ENCODE data around the gene NUP210. TPM values are rescaled to one million over a fixed set of nuclear protein-coding genes. Genes with fewer than 3 reads are reported as not detected.

NUP210 gene
- total RNA-seq, 1 donor from 2014 or later = 1.9 TPM

DNA sequence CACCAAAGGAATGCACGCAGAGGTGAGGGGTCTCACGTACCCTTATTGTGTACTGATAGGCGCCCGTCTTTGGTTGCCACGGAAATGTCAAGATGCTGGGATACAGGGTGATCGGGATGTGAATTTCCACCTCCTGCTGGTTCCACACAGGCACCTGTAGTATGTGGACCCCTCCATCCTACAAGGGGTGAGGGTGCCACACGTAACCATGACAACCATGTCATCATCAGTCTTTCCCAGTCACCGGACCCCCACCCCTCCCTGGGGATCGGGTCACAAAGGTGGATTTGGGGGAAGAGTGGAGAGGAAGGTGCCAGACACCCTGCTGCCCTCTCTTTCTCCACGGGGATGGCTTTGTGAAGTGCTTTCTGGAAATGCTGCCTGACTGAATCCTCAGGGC is 44.7 kb downstream of the NUP210 start:
- no peak for DNase-seq (ENCODE audit: low spot score)

DNA sequence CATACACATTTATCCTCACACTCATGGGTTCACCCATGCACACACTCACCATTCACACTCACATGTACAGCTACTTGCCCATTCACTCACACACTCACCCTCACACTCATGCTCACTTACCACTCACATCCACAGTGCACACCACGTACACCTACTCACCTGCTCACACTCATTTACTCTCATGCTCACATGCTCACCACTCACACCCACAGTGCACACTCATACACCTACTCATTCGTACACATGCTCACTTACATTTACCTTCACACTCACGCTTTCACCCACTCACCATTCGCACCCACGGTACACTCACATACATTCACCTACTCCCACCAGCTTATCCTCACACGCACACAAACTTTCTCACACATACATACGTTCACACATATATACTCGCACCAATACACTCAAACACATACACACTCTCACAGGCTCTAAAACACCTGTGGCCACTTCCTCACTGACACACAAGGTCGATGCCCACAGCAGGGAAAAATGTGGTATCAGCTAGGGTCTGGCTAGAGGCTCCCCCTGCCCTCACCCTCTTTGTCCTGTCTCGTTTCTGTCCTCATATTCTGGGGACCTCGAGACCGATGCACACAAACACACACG is 46.0 kb downstream of the NUP210 start:
- no peak for DNase-seq (ENCODE audit: low spot score)

DNA sequence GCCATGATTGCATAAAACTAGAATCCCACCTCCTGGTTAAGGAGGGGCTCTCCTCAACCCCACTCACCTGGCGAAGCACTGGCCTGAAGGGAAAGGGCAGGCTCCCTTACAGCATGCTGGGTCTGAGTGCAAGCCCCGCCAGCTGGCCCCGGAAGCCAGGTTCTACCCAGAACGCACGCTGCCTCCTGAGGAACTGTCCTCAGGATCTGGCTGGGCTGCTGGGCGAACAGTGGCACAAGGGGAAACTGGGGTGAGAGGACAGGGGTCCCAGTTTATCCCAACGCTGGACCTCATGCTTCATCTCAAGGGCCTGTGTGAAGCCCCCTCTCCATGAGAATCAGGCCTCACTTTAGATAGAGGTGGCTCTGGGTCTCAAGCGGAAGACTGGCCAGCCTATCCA is 47.5 kb downstream of the NUP210 start:
- no peak for DNase-seq (ENCODE audit: low spot score)

DNA sequence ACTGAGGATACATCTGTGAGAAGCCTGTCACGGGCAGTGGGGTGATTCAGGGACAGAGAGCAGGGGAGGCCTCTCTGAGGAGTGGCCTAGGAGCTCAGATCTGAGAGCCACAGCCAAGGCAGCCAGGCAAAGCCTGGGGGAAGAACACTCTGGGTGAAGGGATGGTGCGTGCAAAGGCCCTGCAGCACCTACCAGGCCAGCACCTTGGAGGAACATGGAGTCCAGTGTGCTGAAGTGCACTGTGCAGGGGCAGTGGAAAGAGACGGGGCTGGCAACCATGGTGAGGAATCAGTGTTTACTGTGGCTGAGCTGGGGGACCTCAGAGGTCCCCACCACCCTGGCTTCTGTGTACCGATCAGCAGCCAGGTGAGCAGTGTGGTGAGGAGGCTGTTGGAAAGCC is 48.0 kb downstream of the NUP210 start:
- DNase-seq (ENCODE audit: low spot score) = no peak

DNA sequence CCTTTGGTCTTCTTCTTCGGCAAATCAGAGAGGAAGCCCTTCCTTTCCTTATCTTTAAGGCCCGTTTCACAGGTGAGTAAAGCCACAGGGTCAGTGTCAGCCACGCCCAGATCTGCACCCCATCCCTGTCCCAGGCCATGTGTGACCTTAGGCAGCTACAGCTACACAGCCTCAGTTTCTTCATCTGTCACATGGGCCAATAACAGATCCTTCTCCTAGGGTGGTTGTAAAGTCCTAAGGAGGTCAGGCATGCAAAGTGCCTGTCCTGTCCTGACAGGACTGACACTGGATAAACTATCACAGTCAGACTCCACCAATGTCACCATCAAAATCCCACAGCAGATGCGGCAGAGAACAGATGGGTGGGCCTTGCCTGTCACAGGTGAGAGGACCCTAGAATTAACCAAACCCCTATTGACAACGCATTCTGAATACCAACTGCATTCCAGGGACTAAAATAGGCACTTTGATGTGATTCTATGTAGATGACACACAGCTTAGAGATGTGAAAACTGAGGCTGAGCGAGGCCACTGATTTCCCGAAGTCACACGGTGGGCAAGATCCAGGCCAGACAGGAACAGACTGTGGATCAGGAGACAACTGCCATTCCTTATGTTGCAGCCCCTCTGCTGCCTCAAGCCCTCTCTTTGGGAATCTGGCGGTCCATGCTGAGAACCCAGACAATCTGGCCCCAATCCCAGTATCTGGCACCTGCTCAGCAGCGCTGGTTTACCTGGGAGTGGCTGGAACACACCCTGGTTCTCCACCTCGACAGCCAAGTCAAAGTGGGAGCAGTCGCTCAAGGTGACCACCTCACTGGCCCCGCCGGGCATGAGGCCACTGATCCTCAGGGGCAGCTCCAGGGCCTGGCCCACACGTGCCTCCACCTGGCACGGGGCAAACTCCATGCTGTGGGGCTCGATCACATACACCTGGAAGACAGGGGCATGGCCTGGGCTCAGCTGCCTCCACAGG is 48.7 kb downstream of the NUP210 start:
- no peak for DNase-seq (ENCODE audit: low spot score)

DNA sequence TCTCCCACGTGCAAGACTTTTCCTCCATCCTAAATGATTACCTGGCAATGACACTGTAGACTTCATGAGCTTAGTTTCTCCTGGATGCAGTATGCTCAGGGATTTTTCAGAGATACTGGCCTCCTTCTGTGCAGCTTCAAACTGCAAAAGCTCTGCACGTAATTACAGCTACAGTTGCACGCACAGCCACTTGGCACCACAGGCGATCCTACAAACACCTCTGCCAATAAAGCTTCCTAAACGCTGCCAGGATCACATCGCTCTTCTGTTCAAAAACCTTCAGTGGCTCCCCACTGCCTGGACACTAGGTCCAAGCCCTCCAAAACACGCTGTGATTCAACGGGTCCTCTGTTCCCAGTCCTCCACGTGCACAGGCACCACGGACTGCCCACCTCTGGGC is 49.5 kb downstream of the NUP210 start:
- no peak for DNase-seq (ENCODE audit: low spot score)

DNA sequence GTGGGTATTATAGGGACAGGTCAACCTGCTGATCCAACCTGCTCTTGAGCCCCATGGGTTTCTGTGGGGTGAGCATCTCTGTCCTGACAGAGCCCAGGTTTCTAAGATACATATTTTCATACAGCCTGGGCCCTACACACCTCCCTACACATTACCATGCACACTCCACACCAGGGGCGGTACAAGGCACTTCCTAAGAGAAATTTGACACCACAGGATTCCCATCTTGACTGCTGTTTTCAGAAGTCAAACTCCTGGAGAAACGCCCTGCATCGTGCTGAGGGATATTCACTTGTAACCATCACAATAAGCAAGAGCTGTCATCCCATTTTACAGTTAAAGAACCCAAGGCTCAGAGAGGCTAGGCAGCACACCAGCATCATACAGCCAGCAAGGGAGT is 50.1 kb downstream of the NUP210 start:
- DNase-seq (ENCODE audit: low spot score) = no peak

DNA sequence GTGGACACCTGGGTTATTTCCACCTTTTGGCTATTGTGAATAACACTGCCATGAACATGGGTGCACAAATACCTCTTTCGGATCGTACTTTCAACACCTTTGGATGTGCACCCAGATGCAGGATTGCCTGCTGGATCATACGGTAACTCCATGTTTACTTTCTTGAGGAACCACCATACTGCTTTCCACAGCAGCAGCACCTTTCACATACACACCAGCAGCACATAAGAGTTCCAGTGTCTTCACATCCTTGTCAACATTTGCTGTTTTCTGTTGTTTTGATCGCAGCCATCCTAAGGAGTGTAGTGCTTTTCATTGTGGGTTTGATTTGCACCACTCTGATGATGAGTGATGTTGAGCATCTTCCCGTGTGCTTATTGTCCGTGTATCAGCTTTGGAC is 51.3 kb downstream of the NUP210 start:
- no peak for DNase-seq (ENCODE audit: low spot score)

DNA sequence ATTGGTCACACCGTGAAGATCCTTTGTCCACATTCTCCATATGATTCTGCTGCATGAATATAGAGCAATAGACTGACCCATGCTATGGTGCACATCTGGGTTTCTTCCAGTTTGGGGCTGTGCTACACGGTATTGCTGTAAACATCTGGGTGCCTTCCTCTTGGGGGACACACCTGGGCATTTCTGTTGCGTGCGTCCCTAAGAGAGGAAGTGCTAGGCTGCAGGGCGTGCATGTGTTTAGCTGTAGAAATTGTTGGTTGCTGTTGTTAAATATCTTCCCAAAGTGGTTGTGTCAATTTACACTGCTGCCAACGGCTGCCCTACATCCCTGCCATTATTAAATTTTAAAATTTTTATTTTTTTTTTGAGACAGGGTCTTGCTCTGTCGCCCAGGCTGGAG is 52.4 kb downstream of the NUP210 start:
- DNase-seq (ENCODE audit: low spot score) = no peak

DNA sequence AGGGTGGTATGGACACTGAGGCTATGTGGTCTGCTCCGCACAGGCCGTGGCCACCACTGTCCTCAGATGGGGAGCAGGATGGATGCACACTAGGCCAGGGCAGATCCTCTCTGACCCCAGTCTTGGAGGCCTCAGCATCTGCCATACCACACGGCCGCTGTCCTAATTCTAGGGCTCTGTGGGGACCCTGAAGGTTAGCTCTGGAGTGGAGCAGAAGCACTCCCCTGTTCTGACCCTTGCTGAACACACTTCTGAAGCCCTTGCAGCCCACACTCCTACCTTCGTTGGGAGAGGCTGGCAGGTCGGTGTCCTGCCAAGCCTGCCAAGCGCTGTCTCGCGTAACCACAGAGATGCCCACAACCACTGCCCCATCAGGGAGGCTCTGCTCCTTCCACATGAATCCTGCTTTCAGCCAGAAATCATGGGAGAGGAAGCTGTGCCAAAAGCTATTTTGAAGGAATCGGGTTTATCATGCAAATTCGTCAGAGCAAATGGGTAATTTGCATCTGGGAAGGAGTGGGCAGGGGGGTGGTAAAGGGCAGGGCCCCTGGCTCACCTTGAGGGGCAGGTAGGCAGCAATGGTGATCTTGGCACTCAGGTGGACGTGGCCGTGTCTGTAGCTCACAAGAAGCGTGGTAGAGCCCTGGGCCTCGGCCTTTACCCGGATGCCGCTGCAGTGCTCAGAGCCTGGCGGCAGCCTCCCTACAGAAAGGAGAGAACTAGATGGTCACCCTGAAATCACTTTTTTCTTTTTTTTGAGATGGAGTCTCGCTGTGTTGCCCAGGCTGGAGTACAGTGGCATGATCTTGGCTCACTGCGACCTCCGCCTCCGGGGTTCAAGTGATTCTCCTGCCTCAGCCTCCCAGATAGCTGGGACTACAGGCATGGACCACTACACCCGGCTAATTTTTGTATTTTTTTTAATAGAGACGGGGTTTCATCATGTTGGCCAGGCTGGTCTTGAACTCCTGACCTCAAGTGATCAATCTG is 54.4 kb downstream of the NUP210 start:
- DNase-seq (ENCODE audit: low spot score) = no peak

DNA sequence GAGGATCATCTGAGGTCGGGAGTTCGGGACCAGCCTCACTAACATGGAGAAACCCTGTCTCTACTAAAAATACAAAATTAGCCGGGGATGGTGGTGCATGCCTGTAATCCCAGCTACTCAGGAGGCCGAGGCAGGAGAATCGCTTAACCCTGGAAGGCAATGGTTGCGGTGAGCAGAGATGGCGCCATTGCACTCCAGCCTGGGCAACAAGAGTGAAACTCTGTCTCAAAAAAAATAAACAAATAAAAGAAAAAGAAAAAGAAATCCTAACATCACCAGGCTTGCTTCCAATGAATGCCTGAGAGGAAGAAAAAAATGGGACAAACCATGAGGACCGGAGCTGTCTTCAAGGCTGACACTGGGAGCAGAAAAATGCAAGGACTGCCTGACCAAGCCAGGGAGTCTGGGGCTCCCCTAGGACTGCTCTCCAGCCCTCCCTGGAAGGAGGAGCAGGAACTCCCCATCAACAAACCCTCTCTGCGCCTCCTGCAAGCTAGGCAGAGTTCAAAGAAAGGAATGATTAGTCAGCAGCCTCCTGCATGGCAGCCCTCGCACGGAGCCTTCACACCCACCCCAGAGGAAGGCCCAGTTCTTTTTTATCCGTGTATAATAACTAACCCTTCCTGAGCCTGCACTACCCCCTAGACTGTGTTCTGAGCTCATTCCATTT is 55.4 kb downstream of the NUP210 start:
- peak; percentile 57 for DNase-seq (ENCODE audit: low spot score)

DNA sequence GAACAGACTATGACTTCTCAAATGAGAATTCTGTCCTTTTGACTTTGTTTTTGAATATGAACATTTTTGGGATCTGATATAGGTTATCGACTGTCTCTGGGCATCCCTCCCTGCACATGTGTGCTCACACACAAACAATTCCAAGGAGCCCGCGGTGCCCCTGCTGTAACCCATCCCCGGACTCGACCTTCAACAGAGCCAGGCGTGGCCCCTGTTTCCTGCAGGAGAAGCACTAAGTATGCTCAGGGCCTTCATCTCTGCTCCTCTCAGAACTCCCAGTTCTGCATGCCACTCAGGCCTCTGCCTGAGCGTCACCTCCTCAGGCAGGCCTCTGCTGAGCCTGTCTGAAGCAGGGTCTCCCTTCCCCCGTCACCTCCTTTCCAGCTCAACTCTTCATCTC is 57.6 kb downstream of the NUP210 start:
- DNase-seq (ENCODE audit: low spot score) = no peak

DNA sequence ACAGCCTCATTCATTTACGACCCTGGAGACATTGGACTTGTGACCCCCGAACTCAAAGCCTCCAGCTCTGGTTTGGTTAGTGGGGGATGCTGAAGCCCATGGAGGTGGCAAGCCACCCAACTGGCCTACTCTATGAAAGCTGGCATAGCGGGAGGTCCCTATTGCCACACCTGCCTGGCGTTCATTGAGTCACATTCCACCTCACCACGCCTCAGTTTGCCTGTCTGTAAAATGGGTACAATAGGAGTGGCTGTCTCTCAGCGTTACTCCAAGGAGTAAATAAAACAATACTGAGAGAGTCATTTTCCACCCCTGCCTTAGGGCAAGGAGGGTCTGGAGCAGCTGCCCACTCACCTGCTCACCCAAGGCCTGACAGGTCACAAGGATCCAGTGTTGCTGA is 60.2 kb downstream of the NUP210 start:
- no peak for DNase-seq (ENCODE audit: low spot score)

DNA sequence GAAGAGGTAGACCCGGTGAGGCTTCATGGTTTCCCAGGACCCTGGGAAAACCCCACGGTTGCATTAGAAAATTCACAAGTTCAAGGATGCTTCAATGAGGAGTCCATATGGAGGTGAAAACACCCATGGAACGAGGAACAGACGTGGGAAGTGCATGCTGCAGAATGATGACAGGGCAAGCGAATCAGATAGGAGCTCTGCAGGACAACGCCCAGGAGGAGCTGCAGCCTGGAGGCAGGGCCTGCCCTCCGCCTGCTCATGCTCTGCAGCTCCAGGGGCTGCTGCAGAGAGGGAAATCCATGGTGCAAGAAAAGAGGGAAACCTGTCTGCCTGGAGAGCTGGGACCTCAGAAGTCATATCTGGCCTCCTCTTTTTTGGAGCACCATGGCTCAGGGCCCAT is 61.5 kb downstream of the NUP210 start:
- DNase-seq (ENCODE audit: low spot score) = no peak

DNA sequence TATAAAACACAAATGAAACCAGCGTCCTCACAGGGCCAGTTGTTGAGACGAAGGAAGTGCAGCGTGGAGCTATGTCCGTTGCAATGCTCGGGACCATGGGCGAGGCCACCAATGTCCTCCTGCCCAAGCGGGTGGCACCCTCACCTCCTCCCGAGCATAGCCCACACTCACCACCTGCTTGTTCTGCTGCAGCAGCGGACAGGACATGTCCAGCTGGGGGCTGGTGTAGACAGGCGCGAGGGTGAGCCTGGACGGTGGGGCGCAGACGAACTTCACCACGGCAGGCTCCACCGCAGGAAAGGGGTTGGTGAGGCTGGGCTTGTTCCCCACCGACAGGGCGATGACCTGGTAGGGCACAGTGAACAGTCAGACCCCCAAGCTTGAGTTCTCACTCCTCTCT is 62.1 kb downstream of the NUP210 start:
- no peak for DNase-seq (ENCODE audit: low spot score)

DNA sequence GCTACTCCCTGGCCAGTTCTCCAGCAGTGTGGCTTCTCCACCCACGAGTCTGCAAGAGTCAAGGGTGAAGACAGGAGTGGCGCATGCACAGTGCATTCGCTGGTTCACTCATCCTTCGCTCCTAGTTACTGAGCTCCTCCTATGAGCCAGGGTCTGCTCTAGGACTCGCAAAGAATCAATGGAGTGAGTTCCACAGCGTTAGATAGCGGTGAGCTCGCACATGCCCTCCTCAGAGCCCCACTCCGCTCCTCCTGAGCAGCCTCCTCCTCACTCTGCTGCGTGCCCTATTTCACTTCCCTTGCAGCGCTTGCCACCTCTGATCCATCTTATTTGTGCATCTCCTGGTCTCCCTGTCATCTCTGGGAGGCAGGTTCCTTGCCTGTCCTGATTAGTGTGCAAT is 63.0 kb downstream of the NUP210 start:
- DNase-seq (ENCODE audit: low spot score) = no peak

DNA sequence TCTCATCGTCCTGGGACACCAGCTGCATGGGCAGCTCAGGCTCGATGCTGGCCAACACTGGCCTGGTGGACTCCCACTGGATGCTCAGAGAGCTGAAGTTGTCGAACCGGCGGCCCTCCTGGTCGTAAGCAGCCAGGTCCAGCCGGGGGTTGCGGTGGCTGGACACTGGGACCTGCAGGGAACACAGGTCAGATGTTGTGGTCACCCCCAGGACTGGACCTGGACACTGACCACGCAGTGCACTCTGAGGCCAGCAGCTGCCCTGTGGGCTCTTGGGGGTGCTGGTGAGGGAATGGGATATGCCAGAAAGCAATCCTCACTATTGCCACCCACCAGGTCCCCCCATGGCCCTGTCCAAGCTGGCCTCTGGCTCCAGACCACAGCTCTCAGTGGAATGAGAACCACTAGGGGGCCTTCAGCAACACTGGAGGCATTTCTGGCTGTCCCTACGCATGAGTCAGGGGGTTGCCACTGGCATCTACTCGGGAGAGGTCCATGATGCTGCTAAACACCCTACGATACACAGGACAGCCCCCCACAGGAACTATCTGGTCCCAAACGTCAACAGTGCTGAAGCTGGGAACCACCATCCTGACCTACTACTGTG is 66.1 kb downstream of the NUP210 start:
- DNase-seq (ENCODE audit: low spot score) = no peak

DNA sequence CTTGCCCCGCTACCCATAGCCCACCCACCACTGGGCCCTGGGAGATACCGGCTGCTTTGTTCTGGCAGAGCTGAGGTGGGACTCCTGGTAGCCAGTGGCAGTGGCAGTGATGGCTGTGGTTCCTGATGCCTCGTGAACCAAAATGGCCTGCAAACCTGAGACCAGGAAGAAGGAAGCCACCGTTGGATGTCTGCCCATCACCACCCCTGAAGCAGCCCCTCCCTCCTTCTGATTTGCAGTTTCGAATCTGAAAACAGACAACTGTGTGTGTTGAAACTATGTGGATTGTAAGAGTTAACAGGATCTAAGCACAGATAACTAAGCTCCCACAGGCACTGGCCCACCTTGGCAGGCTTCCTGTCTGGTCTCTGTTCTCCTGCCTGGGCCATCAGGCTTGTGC is 66.6 kb downstream of the NUP210 start:
- no peak for DNase-seq (ENCODE audit: low spot score)

DNA sequence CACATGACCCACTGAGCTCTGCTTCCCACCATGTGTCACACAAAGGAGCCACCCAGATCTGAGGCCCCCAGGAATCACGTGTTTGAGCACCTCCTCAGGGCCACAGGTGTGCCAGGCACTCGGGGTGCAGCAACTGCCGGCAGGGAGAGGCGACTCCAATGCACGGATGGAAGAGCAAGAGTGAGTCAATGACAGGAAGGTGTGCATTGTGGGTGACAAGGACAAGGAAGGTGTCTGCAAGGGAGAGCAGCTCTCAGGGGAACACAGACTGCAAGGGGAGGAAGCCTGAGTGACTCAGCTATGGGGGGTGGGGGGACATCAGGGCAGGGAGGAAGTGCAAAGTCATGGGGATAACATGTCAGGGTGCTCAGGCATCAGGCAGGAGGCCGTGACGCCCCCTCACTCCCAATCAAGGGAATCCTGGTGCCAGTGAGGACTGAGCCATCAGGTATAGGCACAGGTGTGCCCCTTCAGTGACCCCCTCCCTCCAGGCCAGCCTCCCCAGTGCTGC is 67.4 kb downstream of the NUP210 start:
- DNase-seq (ENCODE audit: low spot score) = no peak

DNA sequence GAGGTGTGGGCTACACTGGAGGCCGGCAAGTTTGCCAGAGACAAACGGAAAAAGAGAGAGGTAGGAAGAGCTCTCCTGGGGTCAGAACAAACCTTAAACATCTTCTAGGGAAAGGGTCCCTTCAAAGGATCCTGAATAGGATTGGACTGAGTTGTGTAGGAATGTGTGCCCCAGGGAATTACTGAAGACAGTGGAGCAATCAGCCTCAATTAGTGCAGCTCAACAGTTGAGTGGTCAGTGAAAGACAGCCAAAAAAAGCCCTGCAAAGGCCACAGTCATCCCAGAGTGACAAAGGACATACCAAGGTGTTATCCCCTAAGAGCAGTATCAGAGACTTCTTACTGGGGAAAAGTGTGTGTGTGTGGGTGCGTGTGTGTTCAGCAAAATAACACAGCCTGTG is 70.3 kb downstream of the NUP210 start:
- no peak for DNase-seq (ENCODE audit: low spot score)

Measured in umbilical cord (tissue), 2 donors.